HepG2 (cell line): ENCODE measurements around the gene ARL5B. TPM values are rescaled to one million over a fixed set of nuclear protein-coding genes. Genes with fewer than 3 reads are reported as not detected.

Experiments used
- ATF7 ChIP-seq, 2 experiments: fragments of 450-650 bp in 1 of 2; sonication (generic) in 1 of 2; formaldehyde crosslinking in 1 of 2; IDR thresholded peaks; 2 replicates each; pipeline versions ENCODE4 v1.4.0 to v1.6.1; 2016 to 2020; ENCODE audit warnings: antibody characterized with exemption in 1 of 2, mild to moderate bottlenecking in 1 of 2, missing genetic modification reagents in 1 of 2
- MAFK ChIP-seq, 2 experiments: IDR thresholded peaks in 1 of 2; conservative IDR thresholded peaks in 1 of 2; 2 replicates each; pipeline ENCODE4 v1.6.1; 2011; ENCODE audit warnings: improper control_type of control experiment in 2 of 2, low read length in 2 of 2
- MEF2D ChIP-seq: sonication (generic); formaldehyde crosslinking; IDR thresholded peaks from 2 replicates; pipeline ENCODE4 v1.5.1; 2020; ENCODE audit warnings: mild to moderate bottlenecking, missing genetic modification reagents
- PHF8 ChIP-seq: sonication (generic); formaldehyde crosslinking; IDR thresholded peaks from 2 replicates; pipeline ENCODE4 v1.5.0; 2020; ENCODE audit warnings: missing genetic modification reagents
- SKI ChIP-seq: fragments of 450-650 bp; IDR thresholded peaks from one replicate; pipeline ENCODE4 v1.6.1; 2018; ENCODE audit warnings: mild to moderate bottlenecking; ENCODE audit not compliant: partially characterized antibody
- ZC3H4 ChIP-seq: sonication (generic); formaldehyde crosslinking; IDR thresholded peaks from 2 replicates; pipeline ENCODE4 v1.4.0; 2020; ENCODE audit warnings: missing genetic modification reagents, borderline replicate concordance
- ZFP36 ChIP-seq: fragments of 150-350 bp; IDR thresholded peaks from 2 replicates; pipeline ENCODE4 v1.6.1; 2018; ENCODE audit warnings: borderline replicate concordance, low read length, low read depth; ENCODE audit not compliant: partially characterized antibody
- ZNF121 ChIP-seq: sonication (generic); formaldehyde crosslinking; IDR thresholded peaks from 2 replicates; pipeline ENCODE4 v1.5.0; 2020; ENCODE audit warnings: mild to moderate bottlenecking, missing genetic modification reagents
- ZNF331 ChIP-seq: sonication (generic); formaldehyde crosslinking; IDR thresholded peaks from 2 replicates; pipeline ENCODE4 v1.4.0; 2020; ENCODE audit warnings: missing genetic modification reagents
- ZNF556 ChIP-seq: sonication (generic); formaldehyde crosslinking; IDR thresholded peaks from 2 replicates; pipeline ENCODE4 v1.4.0; 2020; ENCODE audit warnings: mild to moderate bottlenecking, missing genetic modification reagents, borderline replicate concordance
- polyA plus RNA-seq, 8 experiments: library from polyadenylated mRNA; depleted of rRNA in 3 of 8; stranded (reverse) in 7 of 8; unstranded in 1 of 8; fragments of >200 nt; fragmentation: Illumina TruSeq in 4 of 8; extraction: Trizol in 4 of 8; gene quantifications; 2 replicates each; pipeline versions ENCODE4 v1.2.1 to v1.2.3, GENCODE V29; 2011 to 2016; ENCODE audit warnings: low read depth in 4 of 8, missing spikeins in 1 of 8, mixed read lengths in 1 of 8; ENCODE audit not compliant: insufficient read depth in 1 of 8
- total RNA-seq, 5 experiments: library from RNA; depleted of rRNA; stranded (reverse); fragments of >200 nt; fragmentation: Illumina TruSeq; extraction: Trizol; gene quantifications; 2 replicates each; pipeline ENCODE4 v1.2.3, GENCODE V29; 2016; ENCODE audit warnings: low read depth in 1 of 5
- TF ChIP-seq, protein P1 (sequence below): sonication (generic); formaldehyde crosslinking; conservative IDR thresholded peaks from 2 replicates; pipeline ENCODE4 v1.5.0; 2020; ENCODE audit warnings: missing genetic modification reagents
- TF ChIP-seq, protein P2 (sequence below): sonication (generic); formaldehyde crosslinking; IDR thresholded peaks from 2 replicates; pipeline ENCODE4 v1.9.0; 2021; ENCODE audit warnings: missing genetic modification reagents, borderline replicate concordance
- TF ChIP-seq, protein P3 (sequence below): sonication (generic); formaldehyde crosslinking; IDR thresholded peaks from 2 replicates; pipeline ENCODE4 v1.8.0; 2022; ENCODE audit warnings: missing genetic modification reagents, mild to moderate bottlenecking, inconsistent platforms, borderline replicate concordance
- TF ChIP-seq, protein P4 (sequence below): sonication (generic); formaldehyde crosslinking; IDR thresholded peaks from 2 replicates; pipeline ENCODE4 v1.9.0; 2021; ENCODE audit warnings: mild to moderate bottlenecking, missing genetic modification reagents
- TF ChIP-seq, protein P5 (sequence below): sonication (generic); formaldehyde crosslinking; IDR thresholded peaks from 2 replicates; pipeline ENCODE4 v1.4.0; 2020; ENCODE audit warnings: missing genetic modification reagents; ENCODE audit errors: not compliant biosample characterization

ARL5B gene
- total and polyA plus RNA-seq, 2 of the 13 experiments (the other 11 are each of a cell fraction or from before 2014, with no cell fraction given): 26.6 to 32.7 TPM

DNA sequence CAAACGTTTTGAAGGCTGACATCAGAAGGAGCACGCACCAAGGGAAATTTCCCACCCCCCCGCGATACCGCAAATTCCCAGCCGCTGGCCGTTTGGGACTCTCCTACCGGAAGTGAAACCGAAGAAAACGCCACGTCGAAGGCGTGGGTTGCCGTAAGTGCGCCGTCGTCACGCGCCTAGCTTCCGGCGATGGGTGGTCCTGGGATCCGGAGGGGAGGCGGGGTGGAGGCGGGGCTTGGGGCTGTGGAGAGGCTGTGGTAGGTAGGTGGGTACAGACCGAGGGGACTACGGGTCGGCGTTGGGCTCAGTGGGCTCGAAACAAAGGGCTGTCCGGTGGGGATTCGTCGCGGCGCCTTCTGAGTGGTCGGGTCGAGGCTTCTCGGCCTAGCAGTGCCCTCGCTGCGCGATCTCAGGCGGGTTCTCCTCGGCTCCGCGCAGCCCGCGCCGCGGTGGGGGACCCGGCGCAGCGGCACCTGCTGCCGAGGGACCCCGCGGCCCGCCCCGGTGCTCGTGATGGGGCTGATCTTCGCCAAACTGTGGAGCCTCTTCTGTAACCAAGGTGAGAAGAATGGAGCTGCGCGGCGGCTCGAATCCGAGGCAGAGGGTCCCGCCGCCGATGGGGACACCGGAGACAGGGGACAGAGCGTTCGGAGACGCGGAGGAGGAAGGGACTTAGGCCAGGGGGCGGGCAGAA is at the start of gene ARL5B (continued):
- TF ChIP-seq, protein P1, sequence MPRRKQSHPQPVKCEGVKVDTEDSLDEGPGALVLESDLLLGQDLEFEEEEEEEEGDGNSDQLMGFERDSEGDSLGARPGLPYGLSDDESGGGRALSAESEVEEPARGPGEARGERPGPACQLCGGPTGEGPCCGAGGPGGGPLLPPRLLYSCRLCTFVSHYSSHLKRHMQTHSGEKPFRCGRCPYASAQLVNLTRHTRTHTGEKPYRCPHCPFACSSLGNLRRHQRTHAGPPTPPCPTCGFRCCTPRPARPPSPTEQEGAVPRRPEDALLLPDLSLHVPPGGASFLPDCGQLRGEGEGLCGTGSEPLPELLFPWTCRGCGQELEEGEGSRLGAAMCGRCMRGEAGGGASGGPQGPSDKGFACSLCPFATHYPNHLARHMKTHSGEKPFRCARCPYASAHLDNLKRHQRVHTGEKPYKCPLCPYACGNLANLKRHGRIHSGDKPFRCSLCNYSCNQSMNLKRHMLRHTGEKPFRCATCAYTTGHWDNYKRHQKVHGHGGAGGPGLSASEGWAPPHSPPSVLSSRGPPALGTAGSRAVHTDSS (CRISPR knock-in tag): no peak
- peak; percentile 51 for TF ChIP-seq SKI
- peak; percentile 49; the same call in 1 of the 2 replicates for TF ChIP-seq PHF8 (CRISPR knock-in tag)
- TF ChIP-seq MAFK (conservative IDR thresholded peaks at IDR 0.05 in 1 of 2, IDR thresholded peaks at IDR 0.05 in 1 of 2; ENCODE audit: low read length in 2 of 2): no peak
- no peak; the same call in 1 of the 2 replicates for TF ChIP-seq MEF2D (CRISPR knock-in tag)
- TF ChIP-seq ZC3H4: no peak
- TF ChIP-seq ZFP36: no peak
- TF ChIP-seq, protein P2, sequence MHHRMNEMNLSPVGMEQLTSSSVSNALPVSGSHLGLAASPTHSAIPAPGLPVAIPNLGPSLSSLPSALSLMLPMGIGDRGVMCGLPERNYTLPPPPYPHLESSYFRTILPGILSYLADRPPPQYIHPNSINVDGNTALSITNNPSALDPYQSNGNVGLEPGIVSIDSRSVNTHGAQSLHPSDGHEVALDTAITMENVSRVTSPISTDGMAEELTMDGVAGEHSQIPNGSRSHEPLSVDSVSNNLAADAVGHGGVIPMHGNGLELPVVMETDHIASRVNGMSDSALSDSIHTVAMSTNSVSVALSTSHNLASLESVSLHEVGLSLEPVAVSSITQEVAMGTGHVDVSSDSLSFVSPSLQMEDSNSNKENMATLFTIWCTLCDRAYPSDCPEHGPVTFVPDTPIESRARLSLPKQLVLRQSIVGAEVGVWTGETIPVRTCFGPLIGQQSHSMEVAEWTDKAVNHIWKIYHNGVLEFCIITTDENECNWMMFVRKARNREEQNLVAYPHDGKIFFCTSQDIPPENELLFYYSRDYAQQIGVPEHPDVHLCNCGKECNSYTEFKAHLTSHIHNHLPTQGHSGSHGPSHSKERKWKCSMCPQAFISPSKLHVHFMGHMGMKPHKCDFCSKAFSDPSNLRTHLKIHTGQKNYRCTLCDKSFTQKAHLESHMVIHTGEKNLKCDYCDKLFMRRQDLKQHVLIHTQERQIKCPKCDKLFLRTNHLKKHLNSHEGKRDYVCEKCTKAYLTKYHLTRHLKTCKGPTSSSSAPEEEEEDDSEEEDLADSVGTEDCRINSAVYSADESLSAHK (CRISPR knock-in tag): no peak
- TF ChIP-seq ZNF556 (CRISPR knock-in tag): 0 out of 2 replicates have a peak, but pooled peaks have one; percentile 31
- TF ChIP-seq, protein P3, sequence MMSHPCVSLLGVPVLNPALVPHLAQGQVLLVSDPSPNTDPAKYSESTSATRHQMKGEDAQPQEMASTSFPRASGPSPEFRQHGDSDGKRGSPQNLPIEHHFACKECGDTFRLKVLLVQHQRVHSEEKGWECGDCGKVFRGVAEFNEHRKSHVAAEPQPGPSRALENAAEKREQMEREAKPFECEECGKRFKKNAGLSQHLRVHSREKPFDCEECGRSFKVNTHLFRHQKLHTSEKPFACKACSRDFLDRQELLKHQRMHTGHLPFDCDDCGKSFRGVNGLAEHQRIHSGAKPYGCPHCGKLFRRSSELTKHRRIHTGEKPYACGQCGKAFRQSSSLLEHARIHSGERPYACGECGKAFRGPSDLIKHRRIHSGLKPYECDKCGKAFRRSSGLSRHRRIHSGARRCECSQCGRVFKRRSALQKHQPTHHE (CRISPR knock-in tag): no peak
- TF ChIP-seq ZNF121 (CRISPR knock-in tag): peak; percentile 3
- TF ChIP-seq ATF7 (IDR thresholded peaks at IDR 0.05): no peak
- TF ChIP-seq ATF7 (CRISPR knock-in tag; IDR thresholded peaks at IDR 0.05): no peak
- TF ChIP-seq, protein P4, sequence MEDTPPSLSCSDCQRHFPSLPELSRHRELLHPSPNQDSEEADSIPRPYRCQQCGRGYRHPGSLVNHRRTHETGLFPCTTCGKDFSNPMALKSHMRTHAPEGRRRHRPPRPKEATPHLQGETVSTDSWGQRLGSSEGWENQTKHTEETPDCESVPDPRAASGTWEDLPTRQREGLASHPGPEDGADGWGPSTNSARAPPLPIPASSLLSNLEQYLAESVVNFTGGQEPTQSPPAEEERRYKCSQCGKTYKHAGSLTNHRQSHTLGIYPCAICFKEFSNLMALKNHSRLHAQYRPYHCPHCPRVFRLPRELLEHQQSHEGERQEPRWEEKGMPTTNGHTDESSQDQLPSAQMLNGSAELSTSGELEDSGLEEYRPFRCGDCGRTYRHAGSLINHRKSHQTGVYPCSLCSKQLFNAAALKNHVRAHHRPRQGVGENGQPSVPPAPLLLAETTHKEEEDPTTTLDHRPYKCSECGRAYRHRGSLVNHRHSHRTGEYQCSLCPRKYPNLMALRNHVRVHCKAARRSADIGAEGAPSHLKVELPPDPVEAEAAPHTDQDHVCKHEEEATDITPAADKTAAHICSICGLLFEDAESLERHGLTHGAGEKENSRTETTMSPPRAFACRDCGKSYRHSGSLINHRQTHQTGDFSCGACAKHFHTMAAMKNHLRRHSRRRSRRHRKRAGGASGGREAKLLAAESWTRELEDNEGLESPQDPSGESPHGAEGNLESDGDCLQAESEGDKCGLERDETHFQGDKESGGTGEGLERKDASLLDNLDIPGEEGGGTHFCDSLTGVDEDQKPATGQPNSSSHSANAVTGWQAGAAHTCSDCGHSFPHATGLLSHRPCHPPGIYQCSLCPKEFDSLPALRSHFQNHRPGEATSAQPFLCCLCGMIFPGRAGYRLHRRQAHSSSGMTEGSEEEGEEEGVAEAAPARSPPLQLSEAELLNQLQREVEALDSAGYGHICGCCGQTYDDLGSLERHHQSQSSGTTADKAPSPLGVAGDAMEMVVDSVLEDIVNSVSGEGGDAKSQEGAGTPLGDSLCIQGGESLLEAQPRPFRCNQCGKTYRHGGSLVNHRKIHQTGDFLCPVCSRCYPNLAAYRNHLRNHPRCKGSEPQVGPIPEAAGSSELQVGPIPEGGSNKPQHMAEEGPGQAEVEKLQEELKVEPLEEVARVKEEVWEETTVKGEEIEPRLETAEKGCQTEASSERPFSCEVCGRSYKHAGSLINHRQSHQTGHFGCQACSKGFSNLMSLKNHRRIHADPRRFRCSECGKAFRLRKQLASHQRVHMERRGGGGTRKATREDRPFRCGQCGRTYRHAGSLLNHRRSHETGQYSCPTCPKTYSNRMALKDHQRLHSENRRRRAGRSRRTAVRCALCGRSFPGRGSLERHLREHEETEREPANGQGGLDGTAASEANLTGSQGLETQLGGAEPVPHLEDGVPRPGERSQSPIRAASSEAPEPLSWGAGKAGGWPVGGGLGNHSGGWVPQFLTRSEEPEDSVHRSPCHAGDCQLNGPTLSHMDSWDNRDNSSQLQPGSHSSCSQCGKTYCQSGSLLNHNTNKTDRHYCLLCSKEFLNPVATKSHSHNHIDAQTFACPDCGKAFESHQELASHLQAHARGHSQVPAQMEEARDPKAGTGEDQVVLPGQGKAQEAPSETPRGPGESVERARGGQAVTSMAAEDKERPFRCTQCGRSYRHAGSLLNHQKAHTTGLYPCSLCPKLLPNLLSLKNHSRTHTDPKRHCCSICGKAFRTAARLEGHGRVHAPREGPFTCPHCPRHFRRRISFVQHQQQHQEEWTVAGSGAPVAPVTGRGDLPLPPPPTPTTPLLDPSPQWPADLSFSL (CRISPR knock-in tag): no peak
- TF ChIP-seq ZNF331 (CRISPR knock-in tag): peak; percentile 73
- TF ChIP-seq, protein P5, sequence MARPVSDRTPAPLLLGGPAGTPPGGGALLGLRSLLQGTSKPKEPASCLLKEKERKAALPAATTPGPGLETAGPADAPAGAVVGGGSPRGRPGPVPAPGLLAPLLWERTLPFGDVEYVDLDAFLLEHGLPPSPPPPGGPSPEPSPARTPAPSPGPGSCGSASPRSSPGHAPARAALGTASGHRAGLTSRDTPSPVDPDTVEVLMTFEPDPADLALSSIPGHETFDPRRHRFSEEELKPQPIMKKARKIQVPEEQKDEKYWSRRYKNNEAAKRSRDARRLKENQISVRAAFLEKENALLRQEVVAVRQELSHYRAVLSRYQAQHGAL (CRISPR knock-in tag): no peak
